ENCODE results near the gene UNC119.

DNA sequence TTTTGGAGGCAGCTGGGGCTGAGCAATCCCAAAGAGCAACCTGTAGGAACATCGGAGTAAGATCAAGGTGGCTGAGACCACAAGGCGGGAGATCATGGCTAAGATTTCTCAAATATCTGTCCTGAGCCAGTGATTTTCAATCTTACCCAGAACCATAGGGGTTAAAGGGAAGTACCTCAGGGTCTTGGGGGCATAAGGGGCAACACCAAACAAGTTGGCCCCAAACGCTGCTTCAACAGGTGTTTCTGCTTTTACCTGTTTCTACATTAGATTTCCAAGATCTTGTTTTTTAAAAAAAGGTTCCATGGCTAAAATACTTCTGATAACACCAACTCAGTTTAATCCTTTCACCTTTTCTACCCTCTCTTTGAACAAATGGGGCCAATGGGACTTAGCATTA, 2.6 kb upstream of the UNC119 start:
- TF ChIP-seq CTCF (conservative IDR thresholded peaks at IDR 0.05 in 1 of 2, IDR thresholded peaks at IDR 0.05 in 1 of 2; ENCODE audit: low read depth in 1 of 2, low read length in 2 of 2) (no peak), EZH2 (IDR thresholded peaks at IDR 0.05; ENCODE audit: low read length, missing control alignments) (no peak)
